Activated B cell treated with CpG ODN at 0.5 μM for 24 hours (primary cell): ENCODE data around the gene FLNB. TPM values are rescaled to one million over a fixed set of nuclear protein-coding genes. Genes with fewer than 3 reads are reported as not detected.
"Not testable (repeated sequence)": the region's sequence is repeated elsewhere in the genome, so short reads cannot be mapped to it uniquely, and the experiment has no call there.

ENCODE experiments used
- ATAC-seq: fragments of 200-7000 bp; cut with Tn5 transposase; one replicate; pipeline ENCODE4 v1.10.0; 2021; ENCODE audit warnings: low read depth, mild to moderate bottlenecking, moderate library complexity
- CTCF ChIA-PET: fragments of 350-600 bp; sonication (Branson Sonifier 250); formaldehyde crosslinking; loops from one replicate; lab custom pipeline; 2021; ENCODE audit warnings: antibody characterized with exemption; lab: Charles Lee
- POLR2A ChIA-PET: fragments of 350-600 bp; sonication (Branson Sonifier 250); formaldehyde crosslinking; loops from one replicate; lab custom pipeline; 2021; ENCODE audit warnings: antibody characterized with exemption; lab: Charles Lee
- DNase-seq: peaks from one replicate; pipeline ENCODE4 v3.0.0; 2022
- H3K27ac Mint-ChIP-seq: one replicate; pipeline ENCODE4 v1.8.0; 2020; ENCODE audit warnings: mixed read lengths
- H3K27me3 Mint-ChIP-seq: one replicate; pipeline ENCODE4 v1.8.0; 2021; ENCODE audit warnings: mixed read lengths
- H3K36me3 Mint-ChIP-seq: one replicate; pipeline ENCODE4 v1.8.0; 2021; ENCODE audit warnings: low read depth, mixed read lengths
- H3K4me1 Mint-ChIP-seq: one replicate; pipeline ENCODE4 v1.8.0; 2021; ENCODE audit warnings: mixed read lengths
- H3K4me3 Mint-ChIP-seq: one replicate; pipeline ENCODE4 v1.8.0; 2020; ENCODE audit warnings: mild to moderate bottlenecking, mixed read lengths
- H3K9me3 Mint-ChIP-seq: one replicate; pipeline ENCODE4 v1.8.0; 2020; ENCODE audit warnings: mixed read lengths
- CTCF ChIP-seq: fragments of 200-600 bp; IDR thresholded peaks from one replicate; pipeline ENCODE4 v1.8.0; 2022; ENCODE audit warnings: antibody characterized with exemption, mild to moderate bottlenecking
- intact Hi-C: fragments of 100-400 bp; cut with micrococcal nuclease; formaldehyde crosslinking; loops from one replicate; pipeline ENCODE4 v1.15.1; 2024
- total RNA-seq: library from RNA; stranded (reverse); gene quantifications from 2 replicates; pipeline ENCODE4 v1.2.3, GENCODE V29; 2022

Gene FLNB
- total RNA-seq, 1 donor from 2014 or later = 16.7 TPM

GRCh38 chr3:58044691-58045483 is 36.7 kb downstream of the FLNB start:
- ATAC-seq = no peak
- no peaks in the 10 kb centered on the region for H3K9me3 Mint-ChIP-seq
- H3K4me3 Mint-ChIP-seq = no peak overlapping the region
- ChIA-PET CTCF (no interaction called here), POLR2A (no interaction called here)
- no peak for TF ChIP-seq CTCF
- H3K27ac Mint-ChIP-seq = no peak overlapping the region
- H3K36me3 Mint-ChIP-seq = no peaks in the 10 kb centered on the region
- no peak for DNase-seq
- no peaks in the 10 kb centered on the region for H3K27me3 Mint-ChIP-seq
- intact Hi-C loops = no loop called here
- peaks cover 25% of the 10 kb centered on the region for H3K4me1 Mint-ChIP-seq

DNA sequence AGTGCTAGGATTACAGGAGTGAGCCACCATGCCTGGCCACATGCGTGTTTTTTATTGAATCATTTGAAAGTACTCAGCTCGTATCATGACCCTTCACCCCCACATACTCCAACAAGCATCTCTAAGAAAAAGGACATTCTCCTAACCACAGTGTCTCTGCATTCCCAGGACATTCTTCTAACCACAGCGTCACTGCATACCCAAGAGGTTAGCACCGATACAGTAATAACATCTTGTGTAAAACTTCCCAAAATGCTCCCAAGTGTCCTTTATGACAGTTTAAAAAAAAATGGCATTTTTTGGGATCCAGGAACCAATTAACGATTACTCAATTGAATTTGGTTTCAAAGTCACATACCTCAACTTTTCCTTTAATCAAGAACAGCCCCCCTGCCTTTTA is 39.6 kb downstream of the FLNB start:
- Mint-ChIP-seq H3K36me3 (no peaks in the 10 kb centered on the region), H3K27me3 (no peaks in the 10 kb centered on the region), H3K9me3 (no peaks in the 10 kb centered on the region), H3K4me1 (peaks cover 10% of the 10 kb centered on the region), H3K27ac (no peak overlapping the region), H3K4me3 (no peak overlapping the region)
- POLR2A ChIA-PET = interaction anchor here (0.7 kb wide), 1 partner anchor 1374 kb away, joined by 3 read pairs; no protein-coding TSS in a partner anchor
- DNase-seq (no peak), ATAC-seq (no peak)
- intact Hi-C loops = no loop called here
- no peak for TF ChIP-seq CTCF
- CTCF ChIA-PET = no interaction called here

GRCh38 chr3:58048301-58048700 is 40.1 kb downstream of the FLNB start:
- ChIA-PET CTCF (no interaction called here), POLR2A (no interaction called here)
- Mint-ChIP-seq H3K27me3 (no peaks in the 10 kb centered on the region), H3K4me3 (no peak overlapping the region), H3K9me3 (no peaks in the 10 kb centered on the region), H3K36me3 (no peaks in the 10 kb centered on the region), H3K27ac (no peak overlapping the region), H3K4me1 (peaks cover 10% of the 10 kb centered on the region)
- no peak for ATAC-seq
- DNase-seq = no peak
- intact Hi-C loops = no loop called here
- no peak for TF ChIP-seq CTCF

- intact Hi-C loops = no loop called here
- ChIA-PET CTCF (no interaction called here), POLR2A (no interaction called here)
- Mint-ChIP-seq H3K36me3 (peaks cover 1% of the 10 kb centered on the region), H3K9me3 (peaks cover under 1% of the 10 kb centered on the region), H3K4me1 (peaks cover 10% of the 10 kb centered on the region), H3K4me3 (no peak overlapping the region), H3K27ac (no peak overlapping the region), H3K27me3 (no peaks in the 10 kb centered on the region)
- DNase-seq (no peak), ATAC-seq (no peak)
- TF ChIP-seq CTCF = no peak
Measured at GRCh38 chr3:58049143-58049785, 41.0 kb downstream of the FLNB start.

- ATAC-seq (no peak), DNase-seq (no peak)
- ChIA-PET POLR2A (interaction anchor here (0.8 kb wide), 1 partner anchor 96 kb away, joined by 3 read pairs; no protein-coding TSS in a partner anchor), CTCF (no interaction called here)
- H3K27ac Mint-ChIP-seq = no peak overlapping the region
- no peak overlapping the region for H3K4me3 Mint-ChIP-seq
- H3K9me3 Mint-ChIP-seq = peaks cover 5% of the 10 kb centered on the region
- peaks cover 2% of the 10 kb centered on the region for H3K36me3 Mint-ChIP-seq
- intact Hi-C loops = no loop called here
- no peak for TF ChIP-seq CTCF
- H3K27me3 Mint-ChIP-seq = no peaks in the 10 kb centered on the region
- peaks cover 14% of the 10 kb centered on the region for H3K4me1 Mint-ChIP-seq
Measured at GRCh38 chr3:58051196-58051595, 43.0 kb downstream of the FLNB start.

DNA sequence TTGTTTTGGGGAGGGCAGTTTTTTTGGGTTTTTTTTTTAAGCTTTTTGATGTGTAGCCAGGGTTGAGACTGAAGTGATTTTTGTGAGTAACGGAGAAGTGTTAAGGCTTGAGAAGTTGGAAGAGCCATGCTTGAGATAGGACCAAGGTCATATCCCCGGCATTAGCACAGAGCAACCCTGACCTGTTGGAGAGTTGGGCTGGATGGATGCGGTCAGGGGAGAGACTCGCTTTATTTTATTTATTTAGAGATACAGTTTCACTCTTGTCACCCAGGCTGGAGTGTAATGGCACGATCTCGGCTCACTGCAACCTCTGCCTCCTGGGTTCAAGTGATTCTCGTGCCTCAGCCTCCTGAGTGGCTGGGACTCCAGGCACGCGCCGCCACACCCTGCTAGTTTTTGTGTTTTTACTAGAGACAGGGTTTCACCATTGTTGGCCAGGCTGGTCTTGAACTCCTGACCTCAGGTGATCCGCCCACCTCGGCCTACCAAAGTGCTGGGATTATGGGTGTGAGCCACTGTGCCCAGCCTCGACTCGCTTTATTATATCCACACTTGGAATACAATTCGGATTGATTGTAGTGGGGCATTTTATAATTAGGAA is 43.5 kb downstream of the FLNB start:
- H3K27me3 Mint-ChIP-seq, DNase-seq, H3K4me3 Mint-ChIP-seq, H3K9me3 Mint-ChIP-seq, CTCF ChIA-PET, H3K27ac Mint-ChIP-seq, H3K36me3 Mint-ChIP-seq, ATAC-seq, intact Hi-C loops: not testable (repeated sequence)
- POLR2A ChIA-PET = interaction anchor here (0.6 to 0.8 kb wide), 2 partner anchors 29 to 96 kb away, joined by 3 read pairs; no protein-coding TSS in a partner anchor
- H3K4me1 Mint-ChIP-seq = peaks cover 14% of the 10 kb centered on the region
